Endothelial cell of umbilical vein (primary cell): ENCODE data around the gene IFRD2. TPM values are rescaled to one million over a fixed set of nuclear protein-coding genes. Genes with fewer than 3 reads are reported as not detected.
A peak's percentile ranks its signal among the peaks of the same experiment; 100 is the strongest.

Source experiments
- BruUV-seq: library from RNA; stranded (reverse); fragments of 400-500 nt; replicated peaks from 2 replicates; lab custom pipeline; 2021; lab: Mats Ljungman, UMichigan
- CTCF ChIA-PET: fragments of 300-600, 350-600 bp; sonication (Branson Sonifier 250); formaldehyde crosslinking; loops from one replicate; lab custom pipeline; 2021; ENCODE audit warnings: antibody characterized with exemption, inconsistent platforms; lab: Charles Lee
- POLR2A ChIA-PET: fragments of 300-600, 350-600 bp; sonication (Branson Sonifier 250); formaldehyde crosslinking; loops from one replicate; lab custom pipeline; 2021; ENCODE audit warnings: antibody characterized with exemption, inconsistent platforms; lab: Charles Lee
- DNase-seq: peaks from one replicate; pipeline ENCODE4 v3.0.0-alpha.2; 2011; ENCODE audit warnings: low read depth, low spot score
- FAIRE-seq: peaks from 2 replicates; lab custom pipeline; 2011; peaks lifted over from hg19 to GRCh38; lab: Jason Lieb, UNC
- H2AFZ ChIP-seq: 2 replicates; pipeline ENCODE4 v1.6.0; 2012; ENCODE audit warnings: low read depth, low read length, control low read depth, inconsistent platforms
- H3K27ac ChIP-seq: 2 replicates; pipeline ENCODE4 v1.5.1; 2011; ENCODE audit warnings: low read depth, mild to moderate bottlenecking, control low read depth, low read length, moderate library complexity; ENCODE audit not compliant: insufficient read depth
- H3K27me3 ChIP-seq, 2 experiments: 2 replicates each; pipeline versions ENCODE4 v1.6.0 to v1.6.1; 2011; ENCODE audit warnings: low read length in 2 of 2, mixed read lengths in 1 of 2; ENCODE audit not compliant: control insufficient read depth in 2 of 2, insufficient read depth in 2 of 2
- H3K36me3 ChIP-seq, 2 experiments: 2 replicates in 1 of 2; 3 replicates in 1 of 2; pipeline ENCODE4 v1.5.1; 2011; ENCODE audit warnings: low read length in 2 of 2, mild to moderate bottlenecking in 1 of 2, moderate library complexity in 1 of 2; ENCODE audit not compliant: control insufficient read depth in 2 of 2, insufficient read depth in 2 of 2; ENCODE audit errors: extremely low read depth in 1 of 2
- H3K4me1 ChIP-seq: 3 replicates; pipeline ENCODE4 v1.5.1; 2011; ENCODE audit warnings: mild to moderate bottlenecking, low read length; ENCODE audit not compliant: control insufficient read depth, insufficient read depth; ENCODE audit errors: extremely low read depth
- H3K4me2 ChIP-seq: 2 replicates; pipeline ENCODE4 v1.6.1; 2011; ENCODE audit warnings: low read length, control low read depth, mixed read lengths; ENCODE audit not compliant: insufficient read depth
- H3K4me3 ChIP-seq, 3 experiments: fragments of 200-600 bp in 1 of 3; sonication (generic), shearing (Covaris generic) in 1 of 3; replicated peaks in 1 of 3; 2 replicates each; pipeline ENCODE4 v1.5.1; 2011 to 2016; ENCODE audit warnings: control low read depth in 3 of 3, low read length in 3 of 3, mild to moderate bottlenecking in 2 of 3, inconsistent platforms in 1 of 3, low read depth in 1 of 3, moderate library complexity in 1 of 3; ENCODE audit not compliant: insufficient read depth in 1 of 3
- H3K79me2 ChIP-seq: 2 replicates; pipeline ENCODE4 v1.6.0; 2012; ENCODE audit warnings: low read length, inconsistent platforms; ENCODE audit not compliant: control insufficient read depth, insufficient read depth
- H3K9ac ChIP-seq: replicated peaks from 2 replicates; pipeline ENCODE3; 2011; ENCODE audit warnings: low read length, control low read depth; ENCODE audit not compliant: insufficient read depth; ENCODE audit errors: extremely low read depth
- H3K9me1 ChIP-seq: replicated peaks from 3 replicates; pipeline ENCODE4 v1.6.0; 2011; ENCODE audit warnings: mild to moderate bottlenecking, low read length; ENCODE audit not compliant: control insufficient read depth, insufficient read depth; ENCODE audit errors: extremely low read depth
- H3K9me3 ChIP-seq: replicated peaks from 2 replicates; pipeline ENCODE4 v1.5.1; 2012; ENCODE audit warnings: low read length, inconsistent platforms; ENCODE audit not compliant: control insufficient read depth, insufficient read depth
- H4K20me1 ChIP-seq: replicated peaks from 2 replicates; pipeline ENCODE3; 2011; ENCODE audit warnings: mild to moderate bottlenecking, low read length; ENCODE audit not compliant: control insufficient read depth, insufficient read depth; ENCODE audit errors: extremely low read depth
- EZH2 ChIP-seq: IDR thresholded peaks from 2 replicates; pipeline ENCODE4 v1.6.1; 2012; ENCODE audit warnings: borderline replicate concordance, low read depth, mild to moderate bottlenecking, moderate library complexity, low read length, inconsistent platforms; ENCODE audit not compliant: severe bottlenecking
- POLR2A ChIP-seq: IDR thresholded peaks from 2 replicates; pipeline ENCODE4 v1.6.1; 2012; ENCODE audit warnings: low read depth, mild to moderate bottlenecking, control low read depth, low read length
- POLR2AphosphoS5 ChIP-seq: IDR thresholded peaks from 2 replicates; pipeline ENCODE4 v1.6.1; 2012; ENCODE audit warnings: low read depth, mild to moderate bottlenecking, control low read depth, low read length, moderate library complexity; ENCODE audit not compliant: insufficient read depth
- dilution Hi-C: fragments of 300-500 bp; cut with MboI; formaldehyde crosslinking; loops from one replicate; pipeline ENCODE4 v1.15.0; 2019; ENCODE audit warnings: low sequenced_read_pairs; ENCODE audit not compliant: extremely low pct_ligation_motif_present
- intact Hi-C: fragments of 100-400 bp; cut with micrococcal nuclease; formaldehyde crosslinking; loops from one replicate; pipeline ENCODE4 v1.10.0; 2022
- polyA plus RNA-seq, 4 experiments: library from polyadenylated mRNA; depleted of rRNA in 3 of 4; stranded (reverse) in 3 of 4; unstranded in 1 of 4; fragments of >200 nt; gene quantifications; 2 replicates each; pipeline versions ENCODE4 v1.2.1 to v1.2.3, GENCODE V29; 2011 to 2012; ENCODE audit warnings: missing spikeins in 1 of 4
- total RNA-seq: library from RNA; stranded (reverse); gene quantifications from 2 replicates; pipeline ENCODE4 v1.2.3, GENCODE V29; 2021

Gene IFRD2
- total and polyA plus RNA-seq, 2 donors (not counting 3 experiments of a cell fraction or from before 2014, with no cell fraction given) = 99.4 to 111 TPM

GRCh38 chr3:50275996-50276761, 16.1 kb downstream of the IFRD2 start:
- POLR2A ChIA-PET = no interaction called here
- dilution Hi-C loops = no loop called here
- no peak for FAIRE-seq

GRCh38 chr3:50275141-50275995, 16.9 kb downstream of the IFRD2 start:
- Histone ChIP-seq H3K4me3 (no peak overlapping the region), H3K9ac (no peak overlapping the region), H3K27me3 (peaks cover 18 to 24% of the 10 kb centered on the region in 2 experiments), H3K36me3 (no peaks in the 10 kb centered on the region), H3K79me2 (no peaks in the 10 kb centered on the region), H3K4me1 (peaks cover 2% of the 10 kb centered on the region), H3K4me2 (no peak overlapping the region), H2AFZ (no peak overlapping the region), H3K9me1 (no peaks in the 10 kb centered on the region), H3K9me3 (no peaks in the 10 kb centered on the region), H3K27ac (no peak overlapping the region), H4K20me1 (no peaks in the 10 kb centered on the region)
- CTCF ChIA-PET = interaction anchor here (0.8 to 4.9 kb wide), 15 partner anchors 8 to 94 kb away, joined by 3 to 53 read pairs (median 4); partner anchors contain the start of genes HYAL2 and IFRD2
- POLR2A ChIA-PET = no interaction called here
- no TSS peak for BruUV-seq
- TF ChIP-seq EZH2 (peak; percentile 86), POLR2AphosphoS5 (no peak)
- DNase-seq (no peak), FAIRE-seq (no peak)
- dilution Hi-C loops (no loop called here), intact Hi-C loops (no loop called here)

More at GRCh38 chr3:50275996-50276761, 16.1 kb downstream of the IFRD2 start:
- TF ChIP-seq EZH2 (peak; percentile 39), POLR2A (no peak)
- Histone ChIP-seq H3K79me2 (no peaks in the 10 kb centered on the region), H3K4me3 (no peak overlapping the region), H3K36me3 (no peaks in the 10 kb centered on the region), H3K4me1 (peaks cover 2% of the 10 kb centered on the region), H2AFZ (no peak overlapping the region), H4K20me1 (no peaks in the 10 kb centered on the region), H3K9me1 (no peaks in the 10 kb centered on the region), H3K9ac (no peak overlapping the region), H3K4me2 (no peak overlapping the region), H3K27ac (no peak overlapping the region), H3K9me3 (no peaks in the 10 kb centered on the region), H3K27me3 (peaks cover 18 to 24% of the 10 kb centered on the region in 2 experiments)
- BruUV-seq = no TSS peak
- CTCF ChIA-PET = interaction anchor here (1.0 to 4.9 kb wide), 2 partner anchors 48 to 82 kb away, joined by 4 to 47 read pairs; partner anchors contain the start of gene HYAL2
- DNase-seq = no peak
- intact Hi-C loops = no loop called here
